ENCODE data around the gene NFIC.
"Not testable (repeated sequence)": the region's sequence is repeated elsewhere in the genome, so short reads cannot be mapped to it uniquely, and the experiment has no call there.

Gene NFIC

GRCh38 chr19:3430366-3430680, 63.9 kb downstream of the NFIC start:
- DNase-seq: not testable (repeated sequence)

GRCh38 chr19:3431760-3432397, 65.5 kb downstream of the NFIC start:
- no peak for DNase-seq

GRCh38 chr19:3433313-3433712, 66.9 kb downstream of the NFIC start:
- DNase-seq: no peak

- DNase-seq: no peak
Observed at GRCh38 chr19:3433805-3434540, 67.6 kb downstream of the NFIC start.

DNA sequence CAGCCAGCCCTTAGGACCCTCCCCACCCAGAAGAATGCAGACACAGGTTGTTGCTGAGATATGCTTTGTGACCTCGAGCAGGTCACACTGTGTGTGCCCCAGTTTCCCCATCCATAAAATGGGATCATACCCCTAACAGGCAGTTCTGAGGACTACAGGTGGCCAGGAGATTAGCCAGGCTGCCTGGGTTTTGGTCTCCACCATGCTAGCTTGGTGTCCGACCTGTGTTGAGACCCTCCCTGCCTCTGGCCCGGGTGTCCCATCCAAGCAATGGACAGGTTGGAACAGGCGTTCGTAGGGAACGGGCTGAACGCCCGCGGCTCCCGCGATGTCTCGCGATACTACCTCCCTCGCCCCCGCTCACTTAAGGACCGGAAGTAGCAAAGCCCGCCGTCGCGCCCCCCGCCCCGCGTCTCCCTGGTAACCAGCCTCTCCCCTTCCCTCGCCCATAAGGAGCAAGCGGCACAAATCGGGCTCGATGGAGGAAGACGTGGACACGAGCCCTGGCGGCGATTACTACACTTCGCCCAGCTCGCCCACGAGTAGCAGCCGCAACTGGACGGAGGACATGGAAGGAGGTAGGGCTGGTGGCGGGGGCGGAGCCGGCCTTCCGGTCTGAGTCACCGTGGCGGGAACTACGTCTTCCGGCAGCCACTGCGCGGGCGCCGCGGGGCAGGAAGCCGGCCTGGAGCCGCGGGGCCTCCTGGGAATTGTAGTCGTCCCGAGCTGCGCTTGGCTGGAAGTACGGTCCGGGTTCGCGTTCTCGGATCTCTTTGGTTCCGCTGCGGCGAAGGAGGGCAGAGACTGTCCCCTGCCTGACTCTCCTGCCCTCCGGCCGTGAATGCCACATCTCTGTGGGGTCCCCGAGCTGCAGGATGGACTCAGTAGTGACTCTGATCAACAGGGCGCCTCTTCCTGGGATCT, 68.5 kb downstream of the NFIC start:
- peak; percentile 98 to 99 for DNase-seq

- DNase-seq: no peak
Observed at GRCh38 chr19:3440082-3440481, 73.7 kb downstream of the NFIC start.

- DNase-seq: no peak
Observed at GRCh38 chr19:3441089-3441985, 75.0 kb downstream of the NFIC start.

DNA sequence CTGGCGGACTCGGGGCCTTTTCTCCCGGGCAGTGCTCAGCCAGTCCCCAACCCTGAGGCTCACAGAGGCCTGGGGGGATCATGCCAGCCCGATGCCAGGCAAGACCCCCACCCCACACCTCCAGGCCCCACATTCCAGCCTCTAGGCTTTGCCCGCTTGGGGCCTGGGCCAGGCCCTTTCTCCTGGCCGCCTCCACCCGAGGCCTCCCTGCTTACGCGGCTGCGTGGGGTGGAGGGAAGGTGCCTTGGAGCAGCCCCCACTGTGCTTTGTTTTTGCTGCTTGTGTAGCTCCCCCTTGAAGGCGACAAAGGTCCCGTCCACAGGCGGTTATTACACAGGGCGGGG, 75.6 kb downstream of the NFIC start:
- no peak for DNase-seq

DNA sequence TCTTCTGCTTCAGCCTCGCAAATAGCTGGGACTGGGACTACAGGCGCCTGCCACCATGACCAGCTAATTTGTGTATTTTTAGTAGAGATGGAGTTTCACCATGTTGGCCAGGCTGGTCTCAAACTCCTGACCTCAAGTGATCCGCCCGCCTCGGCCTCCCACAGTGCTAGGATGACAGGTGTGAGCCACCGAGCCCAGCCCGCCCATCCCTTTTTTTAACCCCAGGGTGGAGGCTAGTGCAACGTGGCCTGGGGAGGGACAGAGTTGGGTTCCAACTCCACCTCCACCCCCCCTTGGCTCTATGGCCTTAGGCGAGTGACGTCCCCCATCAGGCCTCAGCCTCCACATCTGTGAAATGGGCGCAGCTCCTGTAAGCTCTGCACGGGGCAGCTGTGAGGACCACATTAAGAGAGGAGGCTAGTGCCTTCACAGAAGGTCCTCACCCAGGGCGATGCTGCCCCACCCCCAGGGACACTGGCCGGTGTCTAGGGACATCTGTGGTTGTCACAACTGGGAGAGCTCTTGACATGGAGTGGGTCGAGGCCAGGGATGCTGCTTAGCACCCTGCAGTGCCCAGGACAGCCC, 76.2 kb downstream of the NFIC start:
- no peak for DNase-seq

GRCh38 chr19:3443840-3444694, 77.7 kb downstream of the NFIC start:
- DNase-seq: no peak

DNA sequence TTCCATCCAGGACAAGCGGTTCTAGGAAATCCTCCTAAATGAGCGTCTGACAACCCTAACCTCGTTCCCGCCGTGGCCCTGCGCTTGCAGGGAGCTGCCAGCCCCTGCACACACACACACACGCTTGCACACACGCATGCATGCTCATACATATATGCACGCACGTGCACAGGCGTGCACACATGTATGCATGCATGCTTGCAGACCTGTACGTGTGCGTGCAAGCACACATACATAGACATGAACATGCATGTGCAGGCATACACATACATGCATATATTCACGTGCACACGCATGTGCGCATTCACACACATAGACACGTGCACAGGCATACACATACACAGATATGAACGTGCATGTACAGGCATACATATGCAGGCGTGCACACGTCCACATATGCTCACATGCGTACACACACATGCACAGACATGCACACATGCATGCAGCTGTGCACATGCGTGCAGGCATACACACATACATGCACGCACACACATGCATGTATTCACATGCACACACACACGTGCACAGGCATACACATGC, 78.4 kb downstream of the NFIC start:
- no peak for DNase-seq

DNA sequence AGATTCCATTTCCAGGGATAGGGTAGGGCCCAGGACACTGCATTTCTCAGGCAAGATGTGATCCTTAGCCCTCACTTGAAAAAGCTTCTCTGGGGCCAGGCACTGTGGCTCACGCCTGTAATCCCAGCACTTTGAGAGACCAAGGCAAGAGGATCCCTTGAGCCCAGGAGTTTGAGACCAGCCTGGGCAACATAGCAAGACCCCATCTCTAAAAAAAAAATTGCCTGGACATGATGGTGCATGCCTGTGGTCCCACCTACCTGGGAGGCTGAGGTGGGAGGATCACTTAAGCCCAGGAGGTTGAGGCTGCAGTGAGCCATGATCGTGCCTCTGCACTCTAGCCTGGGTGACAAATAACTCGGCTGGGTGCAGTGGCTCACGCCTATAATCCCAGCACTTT, 80.3 kb downstream of the NFIC start:
- DNase-seq: not testable (repeated sequence)

- no peak for DNase-seq
Observed at GRCh38 chr19:3448616-3449334, 82.4 kb downstream of the NFIC start.

DNA sequence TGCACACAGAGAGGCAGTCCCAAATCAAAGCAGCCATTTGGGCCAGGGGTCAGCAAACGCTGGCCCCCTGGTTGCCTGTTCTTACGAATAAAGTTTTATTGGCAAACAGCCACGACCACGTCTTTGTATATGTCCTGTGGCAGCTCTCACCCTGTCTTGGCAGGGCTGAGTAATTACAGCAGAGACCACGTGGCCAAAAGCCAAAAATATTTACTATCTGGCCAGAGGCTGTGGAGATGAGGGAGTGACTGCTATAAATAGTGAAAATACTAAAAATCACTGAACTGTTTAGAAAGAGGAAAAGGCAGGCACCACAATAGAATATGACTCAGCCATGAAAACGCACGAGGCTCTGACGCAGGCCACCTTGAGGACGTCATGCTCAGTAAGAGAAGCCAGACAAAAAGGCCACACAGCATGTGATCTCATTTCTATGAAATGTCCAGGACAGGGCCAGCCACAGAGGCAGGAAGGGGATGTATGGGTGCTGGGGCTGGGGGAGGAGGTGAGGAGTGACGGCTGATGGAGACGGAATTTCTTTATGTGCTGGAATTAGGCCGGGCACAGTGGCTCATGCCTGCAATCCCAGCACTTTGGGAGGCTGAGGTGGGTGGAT, 84.5 kb downstream of the NFIC start:
- DNase-seq: no peak

DNA sequence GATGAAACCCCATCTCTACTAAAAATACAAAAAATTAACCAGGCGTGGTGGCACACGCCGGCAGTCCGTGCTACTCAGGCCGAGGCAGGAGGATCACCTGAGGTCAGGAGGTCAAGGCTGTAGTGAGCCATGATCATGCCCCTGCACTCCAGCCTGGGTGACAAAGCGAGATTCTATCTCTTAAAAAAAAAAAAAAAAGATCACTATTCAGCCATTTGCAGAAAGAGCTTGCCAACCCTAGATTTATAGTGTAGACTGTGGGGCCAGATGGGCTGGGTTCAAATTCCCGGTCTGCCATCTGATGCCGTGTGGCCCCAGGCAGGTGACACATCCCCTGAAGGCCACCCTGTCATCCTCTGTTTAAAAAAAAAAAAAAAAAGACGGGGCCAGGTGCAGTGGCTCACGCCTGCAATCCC, 85.1 kb downstream of the NFIC start:
- DNase-seq: no peak

DNA sequence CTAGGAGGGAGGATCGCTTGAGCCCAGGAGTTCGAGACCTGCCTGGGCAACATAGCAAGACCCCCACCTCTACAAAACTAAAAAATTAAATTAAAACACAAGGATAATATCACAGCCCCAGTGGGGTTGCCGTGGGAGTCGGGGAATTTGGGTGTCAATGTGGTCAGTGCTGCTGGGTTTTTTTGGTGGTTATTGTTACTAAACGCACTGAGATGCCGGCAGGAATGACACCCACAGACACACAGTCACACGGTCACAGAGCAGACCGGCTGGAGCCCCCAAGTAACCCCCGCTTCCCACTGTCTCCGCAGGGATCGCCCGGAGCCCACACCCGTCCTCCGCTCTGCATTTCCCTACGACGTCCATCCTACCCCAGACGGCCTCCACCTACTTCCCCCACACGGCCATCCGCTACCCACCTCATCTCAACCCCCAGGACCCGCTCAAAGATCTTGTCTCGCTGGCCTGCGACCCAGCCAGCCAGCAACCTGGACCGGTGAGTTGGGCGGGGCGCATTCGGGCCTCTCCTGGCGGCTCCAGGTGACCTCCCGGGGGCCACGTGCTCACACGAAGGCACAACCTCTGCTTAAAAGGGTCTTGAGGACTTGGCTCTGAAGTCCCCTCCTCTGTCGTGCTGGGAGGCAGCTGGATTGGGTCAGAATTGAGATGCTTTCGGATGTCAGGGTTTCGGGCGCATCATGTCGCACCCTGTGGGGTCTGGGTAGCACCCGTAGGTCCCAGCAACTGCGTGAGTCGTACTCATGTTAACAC, 86.0 kb downstream of the NFIC start:
- no peak for DNase-seq

GRCh38 chr19:3452942-3453214, 86.5 kb downstream of the NFIC start:
- not testable (repeated sequence) for DNase-seq

GRCh38 chr19:3453840-3454239, 87.5 kb downstream of the NFIC start:
- no peak for DNase-seq

GRCh38 chr19:3454656-3455392, 88.4 kb downstream of the NFIC start:
- DNase-seq: no peak
